B cell (primary cell): ENCODE measurements around the gene CTNNA3. TPM values are rescaled to one million over a fixed set of nuclear protein-coding genes. Genes with fewer than 3 reads are reported as not detected.

ENCODE experiments used
- ATAC-seq: fragments of 200-7000 bp; cut with Tn5 transposase; one replicate; pipeline ENCODE4 v1.10.0; 2021; ENCODE audit warnings: low read depth, mild to moderate bottlenecking, moderate number of reproducible peaks, moderate library complexity
- CTCF ChIA-PET: fragments of 350-600 bp; sonication (Branson Sonifier 250); formaldehyde crosslinking; loops from one replicate; lab custom pipeline; 2021; ENCODE audit warnings: antibody characterized with exemption, inconsistent platforms; lab: Charles Lee
- POLR2A ChIA-PET: fragments of 350-600 bp; sonication (Branson Sonifier 250); formaldehyde crosslinking; loops from one replicate; lab custom pipeline; 2021; ENCODE audit warnings: antibody characterized with exemption; lab: Charles Lee
- DNase-seq: peaks from one replicate; pipeline ENCODE4 v3.0.0; 2013
- H2AFZ ChIP-seq: 2 replicates; pipeline ENCODE4 v1.6.1; 2012; ENCODE audit warnings: mild to moderate bottlenecking, low read depth, low read length; ENCODE audit not compliant: insufficient read depth, poor library complexity, severe bottlenecking
- H3K27ac ChIP-seq, 2 donors: 1 replicate in 1 of 2; 2 replicates in 1 of 2; pipeline ENCODE4 v1.5.1; 2012 to 2013; ENCODE audit warnings: low read length in 2 of 2, mild to moderate bottlenecking in 2 of 2, moderate library complexity in 1 of 2
- H3K27me3 ChIP-seq, 4 experiments: fragments of 200-600 bp in 1 of 4; sonication (generic) in 1 of 4; replicated peaks in 1 of 4; 1 replicate in 2 of 4; 2 replicates in 2 of 4; pipeline versions ENCODE4 v1.6.1 to v1.7.0; 2013 to 2016; ENCODE audit warnings: low read length in 3 of 4, mild to moderate bottlenecking in 2 of 4, mixed read lengths in 1 of 4, moderate library complexity in 1 of 4; ENCODE audit not compliant: insufficient read depth in 4 of 4, control insufficient read depth in 3 of 4; ENCODE audit errors: control extremely low read depth in 1 of 4
- H3K36me3 ChIP-seq, 2 experiments: replicated peaks in 1 of 2; 1 replicate in 1 of 2; 2 replicates in 1 of 2; pipeline versions ENCODE4 v1.6.1 to v1.7.1; 2013; ENCODE audit warnings: low read length in 1 of 2; ENCODE audit not compliant: insufficient read depth in 2 of 2, control insufficient read depth in 1 of 2; ENCODE audit errors: control extremely low read depth in 1 of 2, extremely low read depth in 1 of 2
- H3K4me1 ChIP-seq, 2 donors: fragments of 200-600 bp in 1 of 2; sonication (generic) in 1 of 2; 1 replicate in 1 of 2; 2 replicates in 1 of 2; pipeline versions ENCODE4 v1.5.1 to v1.6.1; 2013 to 2017; ENCODE audit warnings: low read length in 2 of 2; ENCODE audit not compliant: control insufficient read depth in 2 of 2, insufficient read depth in 2 of 2
- H3K4me2 ChIP-seq: replicated peaks from 2 replicates; pipeline ENCODE3; 2012; ENCODE audit warnings: mild to moderate bottlenecking, low read depth, low read length; ENCODE audit not compliant: poor library complexity, severe bottlenecking
- H3K4me3 ChIP-seq, 5 experiments: fragments of 200-600 bp in 1 of 5; sonication (generic) in 1 of 5; 1 replicate in 3 of 5; 2 replicates in 2 of 5; pipeline versions ENCODE4 v1.5.1 to v1.7.0; 2011 to 2016; ENCODE audit warnings: low read length in 4 of 5, mild to moderate bottlenecking in 4 of 5, low read depth in 2 of 5, control low read depth in 1 of 5, moderate library complexity in 1 of 5; ENCODE audit not compliant: insufficient read depth in 1 of 5; ENCODE audit errors: control extremely low read depth in 1 of 5, extremely low read depth in 1 of 5
- H3K79me2 ChIP-seq: fragments of 200-600 bp; sonication (generic); one replicate; pipeline ENCODE4 v1.6.0; 2016; ENCODE audit warnings: low read length; ENCODE audit not compliant: control insufficient read depth, insufficient read depth
- H3K9ac ChIP-seq: fragments of 200-600 bp; sonication (generic); 2 replicates; pipeline ENCODE4 v1.6.1; 2017; ENCODE audit warnings: mild to moderate bottlenecking, low read length, moderate library complexity
- H3K9me3 ChIP-seq, 3 donors: one replicate each; pipeline versions ENCODE4 v1.6.1 to v1.7.1; 2013; ENCODE audit warnings: low read length in 2 of 3; ENCODE audit not compliant: control insufficient read depth in 2 of 3, insufficient read depth in 1 of 3; ENCODE audit errors: control extremely low read depth in 1 of 3
- H4K20me1 ChIP-seq: 2 replicates; pipeline ENCODE4 v1.6.0; 2012; ENCODE audit warnings: mild to moderate bottlenecking, low read length; ENCODE audit not compliant: insufficient read depth, control insufficient read depth, poor library complexity, severe bottlenecking
- H3K27ac Mint-ChIP-seq: one replicate; pipeline ENCODE4 v1.8.0; 2021; ENCODE audit warnings: mixed read lengths
- H3K27me3 Mint-ChIP-seq: one replicate; pipeline ENCODE4 v1.8.0; 2021; ENCODE audit warnings: mixed read lengths
- H3K4me1 Mint-ChIP-seq: one replicate; pipeline ENCODE4 v1.8.0; 2021; ENCODE audit warnings: mixed read lengths
- H3K4me3 Mint-ChIP-seq: one replicate; pipeline ENCODE4 v1.8.0; 2021; ENCODE audit warnings: mixed read lengths
- H3K9me3 Mint-ChIP-seq: one replicate; pipeline ENCODE4 v1.8.0; 2022; ENCODE audit warnings: mixed read lengths; ENCODE audit not compliant: insufficient read depth
- EZH2 ChIP-seq: IDR thresholded peaks from 2 replicates; pipeline ENCODE4 v1.6.1; 2012; ENCODE audit warnings: borderline replicate concordance, low read depth, mild to moderate bottlenecking, moderate library complexity, low read length; ENCODE audit not compliant: insufficient read depth, poor library complexity, severe bottlenecking
- WGBS: methylation state at CpG from one replicate; pipeline ENCODE4 v1.1.5; 2013; ENCODE audit warnings: missing lambda C conversion rate; ENCODE audit not compliant: insufficient coverage; 5-methylcytosine and 5-hydroxymethylcytosine counted together
- intact Hi-C: fragments of 100-400 bp; cut with micrococcal nuclease; formaldehyde crosslinking; loops from one replicate; pipeline ENCODE4 v1.10.0; 2022
- polyA plus RNA-seq: library from polyadenylated mRNA; depleted of rRNA; stranded (reverse); fragments of >200 nt; gene quantifications from 2 replicates; pipeline ENCODE4 v1.2.3, GENCODE V29; 2012
- total RNA-seq, 2 donors: library from RNA; stranded (reverse); fragments of 120-200 nt in 1 of 2; gene quantifications; 1 replicate in 1 of 2; 2 replicates in 1 of 2; pipeline versions ENCODE4 v1.2.3 to v1.2.4, GENCODE V29; 2013 to 2022
- TF ChIP-seq, protein P1 (sequence below): fragments of 200-600 bp; IDR thresholded peaks from one replicate; pipeline ENCODE4 v1.8.0; 2022; ENCODE audit warnings: antibody characterized with exemption, mild to moderate bottlenecking

Gene CTNNA3
- total and polyA plus RNA-seq, 2 donors (not counting 1 experiment from before 2014, with no cell fraction given): 0.01 TPM; not detected in 1

DNA sequence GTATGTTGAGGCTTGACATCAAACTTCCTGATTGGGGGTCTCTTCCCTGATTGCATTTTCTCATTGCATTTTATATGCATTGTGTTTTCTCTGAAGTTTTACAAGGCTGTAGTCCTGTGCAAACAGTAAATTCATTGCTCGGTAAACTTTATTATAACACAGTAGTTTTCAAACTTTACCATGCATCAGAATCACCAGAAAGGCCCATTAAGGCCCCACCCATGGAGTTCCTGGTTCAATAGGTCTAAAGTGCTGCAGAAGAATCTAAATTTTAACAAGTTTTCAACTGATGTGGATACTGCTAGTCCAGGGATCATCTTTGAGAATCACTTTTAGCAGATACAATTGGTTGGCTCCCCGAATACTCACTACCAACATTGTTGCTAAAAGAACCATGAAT lies 1404.9 kb downstream of the CTNNA3 start:
- no peaks in the 10 kb centered on the region for H3K27me3 ChIP-seq
- H3K79me2 ChIP-seq: no peaks in the 10 kb centered on the region
- DNase-seq (no peak), ATAC-seq (no peak)
- no peak overlapping the region for H3K4me2 ChIP-seq
- no peaks in the 10 kb centered on the region for H3K4me1 ChIP-seq
- no peak overlapping the region for H2AFZ ChIP-seq
- H3K36me3 ChIP-seq: no peaks in the 10 kb centered on the region
- Mint-ChIP-seq H3K27ac (no peak overlapping the region), H3K4me3 (no peak overlapping the region), H3K27me3 (no peaks in the 10 kb centered on the region), H3K4me1 (no peaks in the 10 kb centered on the region), H3K9me3 (no peaks in the 10 kb centered on the region)
- H4K20me1 ChIP-seq: no peaks in the 10 kb centered on the region
- TF ChIP-seq EZH2: no peak
- no peak overlapping the region for H3K9ac ChIP-seq
- no peaks in the 10 kb centered on the region for H3K9me3 ChIP-seq
- ChIA-PET CTCF (no interaction called here), POLR2A (no interaction called here)
- H3K4me3 ChIP-seq: no peak overlapping the region
- no peak overlapping the region for H3K27ac ChIP-seq
- no CpG with 5 or more reads among the region's 2 CpGs for WGBS
- intact Hi-C loops: no loop called here

DNA sequence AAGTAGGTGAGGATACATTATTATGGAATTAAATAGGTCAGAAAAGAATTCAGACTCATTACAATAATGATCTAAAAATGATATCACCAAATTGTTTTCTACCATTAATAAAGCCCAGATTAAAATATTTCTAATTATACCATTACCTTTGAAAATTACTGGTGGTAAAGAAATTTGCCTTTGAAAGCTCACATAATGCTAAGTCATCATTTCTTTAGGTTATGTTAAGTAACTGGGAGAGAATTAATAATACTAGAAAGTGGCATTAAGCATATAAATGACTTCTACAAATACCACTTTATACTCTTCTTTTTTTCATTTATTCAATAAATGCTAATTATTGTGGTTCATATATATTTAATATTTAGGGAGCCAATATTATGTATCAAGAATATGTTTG lies 1411.4 kb downstream of the CTNNA3 start:
- no peaks in the 10 kb centered on the region for H3K79me2 ChIP-seq
- H4K20me1 ChIP-seq: no peaks in the 10 kb centered on the region
- no peaks in the 10 kb centered on the region for H3K36me3 ChIP-seq
- H3K4me2 ChIP-seq: no peak overlapping the region
- ChIA-PET CTCF (no interaction called here), POLR2A (no interaction called here)
- no peaks in the 10 kb centered on the region for H3K9me3 Mint-ChIP-seq
- H3K9ac ChIP-seq: no peak overlapping the region
- H3K27me3 Mint-ChIP-seq: no peaks in the 10 kb centered on the region
- TF ChIP-seq, protein P1, sequence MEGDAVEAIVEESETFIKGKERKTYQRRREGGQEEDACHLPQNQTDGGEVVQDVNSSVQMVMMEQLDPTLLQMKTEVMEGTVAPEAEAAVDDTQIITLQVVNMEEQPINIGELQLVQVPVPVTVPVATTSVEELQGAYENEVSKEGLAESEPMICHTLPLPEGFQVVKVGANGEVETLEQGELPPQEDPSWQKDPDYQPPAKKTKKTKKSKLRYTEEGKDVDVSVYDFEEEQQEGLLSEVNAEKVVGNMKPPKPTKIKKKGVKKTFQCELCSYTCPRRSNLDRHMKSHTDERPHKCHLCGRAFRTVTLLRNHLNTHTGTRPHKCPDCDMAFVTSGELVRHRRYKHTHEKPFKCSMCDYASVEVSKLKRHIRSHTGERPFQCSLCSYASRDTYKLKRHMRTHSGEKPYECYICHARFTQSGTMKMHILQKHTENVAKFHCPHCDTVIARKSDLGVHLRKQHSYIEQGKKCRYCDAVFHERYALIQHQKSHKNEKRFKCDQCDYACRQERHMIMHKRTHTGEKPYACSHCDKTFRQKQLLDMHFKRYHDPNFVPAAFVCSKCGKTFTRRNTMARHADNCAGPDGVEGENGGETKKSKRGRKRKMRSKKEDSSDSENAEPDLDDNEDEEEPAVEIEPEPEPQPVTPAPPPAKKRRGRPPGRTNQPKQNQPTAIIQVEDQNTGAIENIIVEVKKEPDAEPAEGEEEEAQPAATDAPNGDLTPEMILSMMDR: no peak
- no peak for TF ChIP-seq EZH2
- ATAC-seq (no peak), DNase-seq (no peak)
- H3K4me1 Mint-ChIP-seq: no peaks in the 10 kb centered on the region
- H3K27ac ChIP-seq: no peak overlapping the region
- no peak overlapping the region for H3K27ac Mint-ChIP-seq
- H2AFZ ChIP-seq: no peak overlapping the region
- no peaks in the 10 kb centered on the region for H3K9me3 ChIP-seq
- no peaks in the 10 kb centered on the region for H3K4me1 ChIP-seq
- H3K27me3 ChIP-seq: no peaks in the 10 kb centered on the region
- no peak overlapping the region for H3K4me3 Mint-ChIP-seq
- intact Hi-C loops: no loop called here
- H3K4me3 ChIP-seq: no peak overlapping the region
